GM20000 (cell line): ENCODE results near the gene KCNAB1.
"Not testable (repeated sequence)": the region's sequence is repeated elsewhere in the genome, so short reads cannot be mapped to it uniquely, and the experiment has no call there.

Experiments
- DNase-seq: peaks from one replicate; pipeline ENCODE4 v3.0.0; 2012; ENCODE audit warnings: low spot score
- TF ChIP-seq, protein P1 (sequence below): IDR thresholded peaks from 2 replicates; pipeline ENCODE4 v1.5.1; 2012; ENCODE audit warnings: mild to moderate bottlenecking, control low read depth; ENCODE audit errors: extremely low read depth, missing control alignments

KCNAB1 gene

DNA sequence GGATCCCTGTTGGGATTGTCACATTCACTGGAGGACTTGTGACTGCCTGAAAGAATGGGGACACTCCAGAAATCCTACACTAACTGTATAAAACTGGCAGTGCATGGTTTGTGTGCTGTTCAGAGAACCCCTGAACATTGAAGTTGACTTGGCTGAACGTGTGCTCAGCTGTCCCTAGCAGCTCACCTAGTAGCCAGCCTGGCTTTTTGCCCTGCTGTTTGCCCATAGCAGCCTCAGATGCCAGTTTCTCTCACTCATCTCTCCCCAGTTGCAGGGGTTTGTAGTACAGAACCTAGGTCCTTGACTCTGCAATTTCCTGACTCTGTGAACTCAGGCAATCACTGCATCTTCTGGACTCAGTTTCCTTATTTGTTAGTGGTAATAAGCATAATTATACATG, 63.0 kb downstream of the KCNAB1 start:
- TF ChIP-seq, protein P1, sequence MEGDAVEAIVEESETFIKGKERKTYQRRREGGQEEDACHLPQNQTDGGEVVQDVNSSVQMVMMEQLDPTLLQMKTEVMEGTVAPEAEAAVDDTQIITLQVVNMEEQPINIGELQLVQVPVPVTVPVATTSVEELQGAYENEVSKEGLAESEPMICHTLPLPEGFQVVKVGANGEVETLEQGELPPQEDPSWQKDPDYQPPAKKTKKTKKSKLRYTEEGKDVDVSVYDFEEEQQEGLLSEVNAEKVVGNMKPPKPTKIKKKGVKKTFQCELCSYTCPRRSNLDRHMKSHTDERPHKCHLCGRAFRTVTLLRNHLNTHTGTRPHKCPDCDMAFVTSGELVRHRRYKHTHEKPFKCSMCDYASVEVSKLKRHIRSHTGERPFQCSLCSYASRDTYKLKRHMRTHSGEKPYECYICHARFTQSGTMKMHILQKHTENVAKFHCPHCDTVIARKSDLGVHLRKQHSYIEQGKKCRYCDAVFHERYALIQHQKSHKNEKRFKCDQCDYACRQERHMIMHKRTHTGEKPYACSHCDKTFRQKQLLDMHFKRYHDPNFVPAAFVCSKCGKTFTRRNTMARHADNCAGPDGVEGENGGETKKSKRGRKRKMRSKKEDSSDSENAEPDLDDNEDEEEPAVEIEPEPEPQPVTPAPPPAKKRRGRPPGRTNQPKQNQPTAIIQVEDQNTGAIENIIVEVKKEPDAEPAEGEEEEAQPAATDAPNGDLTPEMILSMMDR, result no peak
- no peak for DNase-seq

DNA sequence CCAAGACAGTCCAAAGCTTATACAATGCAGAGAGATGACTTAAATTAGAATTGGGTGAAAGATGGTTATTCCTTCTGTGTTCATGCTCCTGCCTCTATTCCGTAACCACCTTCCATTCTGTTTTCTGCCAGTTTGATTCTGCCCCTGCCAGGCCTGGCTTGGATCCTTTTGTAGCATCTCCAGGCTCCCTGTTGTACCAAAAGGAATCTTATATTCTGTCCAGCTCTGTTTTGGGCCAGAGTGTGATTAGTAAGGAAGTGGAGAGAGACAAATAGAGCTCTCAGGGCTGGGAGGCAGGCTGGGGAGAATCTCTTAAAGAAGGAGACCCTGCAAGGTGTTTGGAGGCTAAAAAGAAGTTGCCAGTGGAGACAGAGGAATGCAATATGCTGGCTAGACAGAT, 63.8 kb downstream of the KCNAB1 start:
- TF ChIP-seq, protein P1, result no peak
- no peak for DNase-seq

DNA sequence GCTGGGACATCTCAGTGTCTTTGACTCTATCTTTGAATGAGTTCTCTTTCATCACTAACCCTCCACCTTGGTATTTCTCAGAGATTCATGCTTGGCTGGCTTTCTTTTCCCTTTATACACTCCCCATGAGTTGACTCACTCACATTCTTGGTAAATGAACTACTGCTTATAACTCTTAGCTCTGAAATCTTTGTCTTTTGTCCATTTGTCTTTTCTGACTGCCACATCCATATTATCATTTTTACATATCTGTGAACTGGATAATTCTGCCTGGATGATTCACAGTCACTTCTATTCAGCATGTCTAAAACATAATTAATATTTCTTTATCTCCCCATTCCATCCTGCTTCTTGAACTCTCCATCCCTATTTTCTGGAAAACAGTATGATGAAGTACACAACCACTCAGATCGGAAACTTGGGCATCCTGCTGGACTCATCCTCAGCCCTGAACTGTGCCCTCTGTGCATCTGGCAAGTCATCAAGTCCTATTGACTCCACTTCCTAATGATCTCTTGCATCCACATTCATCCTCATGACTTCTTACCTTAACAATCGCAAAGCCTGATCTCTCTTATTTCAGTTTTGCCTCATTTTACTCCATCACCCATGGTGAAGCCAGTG, 66.9 kb downstream of the KCNAB1 start:
- TF ChIP-seq, protein P1, result no peak
- DNase-seq, result no peak

DNA sequence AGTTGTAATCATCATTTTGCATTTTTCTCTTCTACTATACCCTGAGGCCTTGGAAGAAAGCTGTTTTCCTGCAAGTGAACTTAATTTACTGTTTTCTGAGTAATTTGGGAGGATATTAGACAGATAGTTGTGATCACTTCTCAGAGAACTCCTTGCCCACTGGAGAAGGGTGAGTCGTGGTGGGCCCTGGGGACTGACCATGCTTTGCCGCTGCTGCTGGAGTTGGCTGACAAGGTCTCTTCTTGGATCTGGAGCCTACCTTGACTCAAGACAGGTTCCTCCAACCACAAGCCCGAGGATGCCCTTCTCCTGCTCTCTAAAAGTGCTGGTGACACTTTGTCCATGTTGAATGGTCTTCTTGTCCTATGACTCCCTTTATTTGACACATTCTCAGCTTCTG, 68.4 kb downstream of the KCNAB1 start:
- DNase-seq, result no peak
- TF ChIP-seq, protein P1, result no peak

DNA sequence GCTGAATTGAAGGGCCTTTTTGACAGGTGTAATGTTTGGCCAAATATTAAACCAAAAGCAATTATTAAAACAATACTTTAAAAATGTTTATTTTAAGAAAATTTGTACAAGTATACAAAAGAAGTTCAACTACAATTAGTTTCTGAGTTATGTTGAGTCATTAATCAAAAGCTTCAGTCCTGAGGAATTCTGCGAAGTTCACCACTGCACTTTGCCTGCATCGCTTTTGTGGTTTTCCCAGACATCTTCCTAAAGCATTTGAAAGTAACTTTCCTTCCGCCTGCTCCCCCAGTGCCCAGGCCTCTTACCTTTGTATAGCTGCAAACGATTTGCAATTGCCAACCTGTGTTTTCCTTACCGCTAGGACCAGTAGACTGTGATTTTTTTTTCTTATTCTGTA, 69.5 kb downstream of the KCNAB1 start:
- TF ChIP-seq, protein P1, result no peak
- no peak for DNase-seq

DNA sequence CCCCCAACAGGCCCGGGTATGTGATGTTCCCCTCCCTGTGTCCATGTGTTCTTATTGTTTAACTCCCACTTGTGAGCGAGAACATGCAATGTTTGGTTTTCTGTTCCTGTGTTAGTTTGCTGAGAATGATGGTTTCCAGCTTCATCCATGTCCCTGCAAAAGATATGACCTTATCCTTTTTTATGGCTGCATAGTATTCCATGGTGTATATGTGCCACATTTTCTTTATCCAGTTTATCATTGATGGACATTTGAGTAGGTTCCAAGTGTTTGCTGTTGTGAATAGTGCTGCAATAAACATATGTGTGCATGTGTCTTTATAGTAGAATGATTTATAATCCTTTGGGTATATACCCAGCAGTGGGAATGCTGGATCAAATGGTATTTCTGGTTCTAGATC, 74.6 kb downstream of the KCNAB1 start:
- DNase-seq, result not testable (repeated sequence)

DNA sequence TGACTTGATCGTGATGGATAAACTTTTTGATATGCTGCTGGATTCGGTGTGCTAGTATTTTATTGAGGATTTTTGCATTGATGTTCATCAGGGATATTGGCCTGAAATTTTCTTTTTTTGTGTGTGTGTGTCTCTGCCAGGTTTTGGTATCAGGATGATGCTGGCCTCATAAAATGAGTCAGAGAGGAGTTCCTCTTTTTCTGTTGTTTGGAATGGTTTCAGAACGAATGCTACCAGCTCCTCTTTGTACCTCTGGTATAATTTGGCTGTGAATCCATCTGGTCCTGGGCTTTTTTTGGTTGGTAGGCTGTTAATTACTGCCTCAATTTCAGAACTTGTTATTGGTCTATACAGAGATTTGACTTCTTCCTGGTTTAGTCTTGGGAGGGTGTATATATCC, 76.8 kb downstream of the KCNAB1 start:
- not testable (repeated sequence) for DNase-seq

DNA sequence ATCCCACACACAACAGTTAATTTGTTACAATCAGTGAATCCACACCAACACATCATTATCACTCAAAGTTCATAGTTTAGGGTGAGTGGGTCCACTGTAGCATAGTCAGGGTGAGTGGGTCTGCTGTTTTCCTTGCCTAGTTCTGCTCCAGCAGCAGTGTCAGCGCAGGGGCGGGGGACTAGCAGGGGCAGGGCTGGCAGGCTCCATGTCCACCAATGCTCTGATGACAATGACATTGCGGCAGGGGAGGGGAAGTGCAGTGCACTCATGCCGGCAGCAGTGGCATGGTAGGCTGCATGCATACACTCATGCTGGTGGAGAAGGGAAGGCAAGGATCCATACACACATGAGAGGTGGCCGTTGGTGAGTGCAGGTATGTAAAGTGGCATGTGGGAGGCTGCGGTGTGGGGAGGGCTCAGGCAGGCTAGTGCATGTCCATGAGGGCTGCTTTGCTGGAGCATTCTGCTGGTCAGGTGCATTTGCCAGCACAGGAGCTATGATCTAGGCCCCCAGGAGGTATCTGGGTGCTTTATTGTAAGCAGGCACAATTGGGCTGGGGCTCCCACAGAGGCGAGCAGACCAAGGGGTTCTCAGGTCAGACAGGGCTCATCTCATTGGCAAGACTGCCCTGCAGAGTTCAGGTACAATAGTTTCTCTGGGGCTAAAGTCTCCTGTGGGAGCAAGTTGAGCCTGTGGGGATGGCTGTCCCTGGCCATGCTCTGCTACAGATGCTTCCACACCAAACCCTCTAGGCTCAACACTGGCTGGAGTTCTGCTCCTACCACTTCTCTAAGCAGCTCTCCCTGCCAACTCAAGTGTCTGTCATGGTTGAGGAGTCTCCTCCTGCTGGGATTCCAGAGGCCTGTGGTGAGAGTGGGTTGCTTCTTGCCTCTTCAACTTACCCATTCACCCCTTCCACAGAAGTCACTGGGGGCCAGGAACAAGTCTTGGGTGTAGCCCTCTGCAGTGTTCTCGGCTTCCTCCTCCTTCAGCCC, 81.3 kb downstream of the KCNAB1 start:
- TF ChIP-seq, protein P1, result no peak
- no peak for DNase-seq
